GM23338 (cell line): ENCODE data around the gene NPY1R. TPM values are rescaled to one million over a fixed set of nuclear protein-coding genes. Genes with fewer than 3 reads are reported as not detected.

Source experiments
- ATAC-seq: fragments of 200-7000 bp; cut with Tn5 transposase; 3 replicates; pipeline ENCODE4 v1.9.1; 2020
- DNase-seq: peaks from one replicate; pipeline ENCODE4 v3.0.0-alpha.2; 2015; ENCODE audit warnings: low spot score
- H2AFZ ChIP-seq: fragments of 200-600 bp; sonication (generic); 2 replicates; pipeline ENCODE4 v1.8.0; 2016; ENCODE audit warnings: antibody characterized with exemption, mild to moderate bottlenecking, moderate library complexity
- H3F3A ChIP-seq: fragments of 200-600 bp; sonication (generic); replicated peaks from 2 replicates; pipeline ENCODE4 v1.8.0; 2017; ENCODE audit warnings: antibody characterized with exemption, mixed run types, low read depth
- H3K27ac ChIP-seq: fragments of 200-600 bp; sonication (generic); 2 replicates; pipeline ENCODE4 v1.6.1; 2016; ENCODE audit warnings: low read depth
- H3K27me3 ChIP-seq: fragments of 200-600 bp; sonication (generic); 2 replicates; pipeline ENCODE4 v1.8.0; 2016; ENCODE audit warnings: mild to moderate bottlenecking, mixed run types, moderate library complexity; ENCODE audit not compliant: insufficient read depth
- H3K36me3 ChIP-seq: fragments of 200-600 bp; sonication (generic); 2 replicates; pipeline ENCODE4 v1.8.0; 2016; ENCODE audit warnings: mild to moderate bottlenecking; ENCODE audit not compliant: insufficient read depth
- H3K4me1 ChIP-seq: fragments of 200-600 bp; sonication (generic); 2 replicates; pipeline ENCODE4 v1.8.0; 2016; ENCODE audit warnings: mild to moderate bottlenecking, moderate library complexity; ENCODE audit not compliant: insufficient read depth
- H3K4me2 ChIP-seq: fragments of 200-600 bp; sonication (generic); 2 replicates; pipeline ENCODE4 v1.7.1; 2017; ENCODE audit warnings: mixed run types
- H3K4me3 ChIP-seq: fragments of 200-600 bp; sonication (generic); 2 replicates; pipeline ENCODE4 v1.6.1; 2016; ENCODE audit warnings: mixed run types
- H3K79me2 ChIP-seq: fragments of 200-600 bp; sonication (generic); replicated peaks from 2 replicates; pipeline ENCODE4 v1.8.0; 2017; ENCODE audit warnings: mild to moderate bottlenecking; ENCODE audit not compliant: insufficient read depth
- H3K9me2 ChIP-seq: fragments of 200-600 bp; sonication (generic); 2 replicates; pipeline ENCODE4 v1.8.0; 2017; ENCODE audit not compliant: insufficient read depth
- H4K20me1 ChIP-seq: fragments of 200-600 bp; sonication (generic); replicated peaks from 2 replicates; pipeline ENCODE4 v1.8.0; 2017; ENCODE audit warnings: mild to moderate bottlenecking; ENCODE audit not compliant: insufficient read depth
- H3K27ac Mint-ChIP-seq: 2 replicates; pipeline ENCODE4 v1.8.0; 2020; ENCODE audit warnings: inconsistent platforms, mild to moderate bottlenecking, moderate library complexity, mixed read lengths
- H3K27me3 Mint-ChIP-seq: 3 replicates; pipeline ENCODE4 v1.8.0; 2022; ENCODE audit warnings: low read depth, mild to moderate bottlenecking, moderate library complexity, mixed read lengths, inconsistent platforms; ENCODE audit not compliant: insufficient read depth, poor library complexity
- H3K36me3 Mint-ChIP-seq: 3 replicates; pipeline ENCODE4 v1.8.0; 2021; ENCODE audit warnings: low read depth, mild to moderate bottlenecking, inconsistent platforms, moderate library complexity, mixed read lengths
- H3K4me1 Mint-ChIP-seq: 3 replicates; pipeline ENCODE4 v1.8.0; 2020; ENCODE audit warnings: mild to moderate bottlenecking, inconsistent platforms, mixed read lengths
- H3K4me3 Mint-ChIP-seq: 3 replicates; pipeline ENCODE4 v1.8.0; 2021; ENCODE audit warnings: moderate library complexity, mild to moderate bottlenecking, inconsistent platforms, mixed read lengths
- H3K9me3 Mint-ChIP-seq: 3 replicates; pipeline ENCODE4 v1.8.0; 2020; ENCODE audit warnings: moderate library complexity, mild to moderate bottlenecking, inconsistent platforms, mixed read lengths
- CREB1 ChIP-seq: fragments of 250-450 bp; sonication (Bioruptor Pico); IDR thresholded peaks from 2 replicates; pipeline ENCODE4 v1.5.0; 2020; ENCODE audit warnings: low read depth, mild to moderate bottlenecking, moderate library complexity
- CTCF ChIP-seq, 2 experiments: fragments of 200-600 bp in 1 of 2; sonication (generic) in 1 of 2; conservative IDR thresholded peaks; 2 replicates each; pipeline versions ENCODE4 v1.5.1 to v1.6.1; 2016 to 2017; ENCODE audit warnings: antibody characterized with exemption in 2 of 2, low read depth in 2 of 2, mild to moderate bottlenecking in 2 of 2, moderate library complexity in 1 of 2
- ETS1 ChIP-seq: IDR thresholded peaks from 2 replicates; pipeline ENCODE4 v1.6.1; 2016; ENCODE audit warnings: antibody characterized with exemption
- EZH2 ChIP-seq: fragments of 200-600 bp; sonication (generic); IDR thresholded peaks from one replicate; pipeline ENCODE4 v1.8.0; 2017; ENCODE audit warnings: antibody characterized with exemption, mild to moderate bottlenecking, low read depth; ENCODE audit not compliant: unreplicated experiment
- EZH2phosphoT487 ChIP-seq: fragments of 200-600 bp; sonication (generic); IDR thresholded peaks from one replicate; pipeline ENCODE4 v1.8.1; 2018; ENCODE audit warnings: antibody characterized with exemption; ENCODE audit not compliant: unreplicated experiment
- JUNB ChIP-seq: IDR thresholded peaks from one replicate; pipeline ENCODE4 v1.6.1; 2016; ENCODE audit warnings: antibody characterized with exemption; ENCODE audit not compliant: unreplicated experiment
- NANOG ChIP-seq: IDR thresholded peaks from 2 replicates; pipeline ENCODE4 v1.6.1; 2016; ENCODE audit warnings: antibody characterized with exemption, borderline replicate concordance
- POLR2AphosphoS5 ChIP-seq: IDR thresholded peaks from 2 replicates; pipeline ENCODE4 v1.6.1; 2016; ENCODE audit warnings: antibody characterized with exemption, low read depth
- REST ChIP-seq: IDR thresholded peaks from one replicate; pipeline ENCODE4 v1.6.1; 2018; ENCODE audit warnings: antibody characterized with exemption; ENCODE audit not compliant: unreplicated experiment
- STAT1 ChIP-seq: IDR thresholded peaks from one replicate; pipeline ENCODE4 v1.6.1; 2016; ENCODE audit warnings: antibody characterized with exemption; ENCODE audit not compliant: unreplicated experiment
- ZNF114 ChIP-seq: fragments of 250-450 bp; sonication (Bioruptor Pico); IDR thresholded peaks from 2 replicates; pipeline ENCODE4 v1.5.0; 2020; ENCODE audit warnings: mild to moderate bottlenecking, moderate library complexity
- ZNF331 ChIP-seq: fragments of 250-450 bp; sonication (Bioruptor Pico); IDR thresholded peaks from 2 replicates; pipeline ENCODE4 v1.5.0; 2020; ENCODE audit warnings: low read depth, mild to moderate bottlenecking, moderate library complexity
- ZNF462 ChIP-seq: fragments of 250-450 bp; sonication (Bioruptor Pico); IDR thresholded peaks from 2 replicates; pipeline ENCODE4 v1.5.0; 2020; ENCODE audit warnings: mild to moderate bottlenecking, moderate library complexity
- polyA plus RNA-seq: library from polyadenylated mRNA; unstranded; fragments of >200 nt; fragmentation: Nextera tagmentation; extraction: Ambion mirVana; gene quantifications from 2 replicates; pipeline ENCODE4 v1.2.1, GENCODE V29; 2016
- total RNA-seq: library from RNA; depleted of rRNA; stranded (reverse); fragments of >200 nt; shearing (Covaris generic); gene quantifications from 2 replicates; pipeline ENCODE4 v1.2.3, GENCODE V29; 2014

NPY1R gene
- total and polyA plus RNA-seq, 2 experiments from 2014 or later: 3.1 to 7.4 TPM

GRCh38 chr4:163295138-163295537 is 37.3 kb downstream of the NPY1R start:
- Mint-ChIP-seq H3K4me3 (no peak overlapping the region), H3K4me1 (no peaks in the 10 kb centered on the region), H3K9me3 (no peaks in the 10 kb centered on the region), H3K36me3 (no peaks in the 10 kb centered on the region), H3K27ac (no peak overlapping the region), H3K27me3 (peaks cover 3% of the 10 kb centered on the region)
- Histone ChIP-seq H3K27me3 (no peaks in the 10 kb centered on the region), H3F3A (no peaks in the 10 kb centered on the region), H3K36me3 (no peaks in the 10 kb centered on the region), H3K4me3 (no peak overlapping the region), H3K4me1 (no peaks in the 10 kb centered on the region), H3K27ac (no peak overlapping the region), H2AFZ (no peak overlapping the region), H3K79me2 (no peaks in the 10 kb centered on the region), H3K9me2 (no peaks in the 10 kb centered on the region), H4K20me1 (no peaks in the 10 kb centered on the region), H3K4me2 (no peak overlapping the region)
- no peak for DNase-seq
- TF ChIP-seq ZNF114 (CRISPR knock-in tag) (no peak), STAT1 (no peak), NANOG (no peak), ZNF462 (CRISPR knock-in tag) (no peak), EZH2phosphoT487 (no peak), JUNB (no peak), CREB1 (CRISPR knock-in tag) (no peak), ZNF331 (CRISPR knock-in tag) (no peak), CTCF (conservative IDR thresholded peaks at IDR 0.05; ENCODE audit: low read depth in 2 of 2) (no peak), ETS1 (no peak), REST (no peak), POLR2AphosphoS5 (no peak), EZH2 (no peak)
- no peak for ATAC-seq
